HCT116 (cell line): ENCODE results near the gene HDAC8. TPM values are rescaled to one million over a fixed set of nuclear protein-coding genes. Genes with fewer than 3 reads are reported as not detected.

ENCODE experiments used
- ATAC-seq: fragments of 200-7000 bp; cut with Tn5 transposase; 2 replicates; pipeline ENCODE4 v1.9.1; 2020; ENCODE audit warnings: mild to moderate bottlenecking, moderate library complexity
- BruUV-seq: library from RNA; stranded (reverse); fragments of 400-500 nt; replicated peaks from 2 replicates; lab custom pipeline; 2021; lab: Mats Ljungman, UMichigan
- CTCF ChIA-PET: fragments of 300-600 bp; sonication (Branson Sonifier 250); formaldehyde crosslinking; loops from one replicate; lab custom pipeline; 2021; ENCODE audit warnings: antibody characterized with exemption; lab: Charles Lee
- POLR2A ChIA-PET: fragments of 300-600, 350-600 bp; sonication (Branson Sonifier 250); formaldehyde crosslinking; loops from one replicate; lab custom pipeline; 2021; ENCODE audit warnings: antibody characterized with exemption; lab: Charles Lee
- RAD21 ChIA-PET, 2 experiments: fragments of 300-600 bp; sonication (Branson Sonifier 250); formaldehyde crosslinking; loops; one replicate each; lab custom pipeline; 2023; ENCODE audit warnings: low total read pairs in 2 of 2; ENCODE audit not compliant: uncharacterized antibody in 2 of 2, unreplicated experiment in 2 of 2, low non-redundant PET in 1 of 2; lab: Charles Lee
- DNase-seq: peaks from one replicate; pipeline ENCODE4 v3.0.0-alpha.2; 2010; ENCODE audit warnings: low read depth, low spot score
- H2AFZ ChIP-seq: fragments of 200-600 bp; shearing (Covaris generic), sonication (generic); 2 replicates; pipeline ENCODE4 v1.6.1; 2017; ENCODE audit warnings: low read depth, mixed run types, mixed read lengths, antibody characterized with exemption, low read length; ENCODE audit not compliant: poor library complexity, severe bottlenecking
- H3K27ac ChIP-seq: 2 replicates; pipeline ENCODE4 v1.5.1; 2012; ENCODE audit warnings: low read depth, low read length
- H3K27me3 ChIP-seq: fragments of 200-600 bp; sonication (generic); 2 replicates; pipeline ENCODE4 v1.6.1; 2016; ENCODE audit warnings: mixed run types, low read length, mixed read lengths; ENCODE audit not compliant: insufficient read depth
- H3K36me3 ChIP-seq, 2 experiments: fragments of 200-500 bp in 1 of 2; fragments of 200-600 bp in 1 of 2; sonication (Bioruptor generic) in 1 of 2; sonication (generic) in 1 of 2; 2 replicates each; pipeline versions ENCODE4 v1.5.1 to v1.6.1; 2014 to 2016; ENCODE audit warnings: low read length in 2 of 2, inconsistent platforms in 1 of 2, mixed read lengths in 1 of 2, mixed run types in 1 of 2; ENCODE audit not compliant: insufficient read depth in 2 of 2, control insufficient read depth in 1 of 2
- H3K4me1 ChIP-seq, 2 experiments: fragments of 200-600 bp in 1 of 2; sonication (generic) in 1 of 2; 2 replicates each; pipeline versions ENCODE4 v1.5.1 to v1.6.1; 2012 to 2017; ENCODE audit warnings: low read length in 2 of 2, inconsistent platforms in 1 of 2, mild to moderate bottlenecking in 1 of 2, mixed read lengths in 1 of 2, mixed run types in 1 of 2, moderate library complexity in 1 of 2; ENCODE audit not compliant: insufficient read depth in 2 of 2, control insufficient read depth in 1 of 2
- H3K4me2 ChIP-seq: fragments of 200-600 bp; sonication (generic); 2 replicates; pipeline ENCODE4 v1.6.1; 2017; ENCODE audit warnings: mixed run types, low read length, mixed read lengths
- H3K4me3 ChIP-seq, 2 experiments: fragments of 200-600 bp in 1 of 2; sonication (generic) in 1 of 2; replicated peaks in 1 of 2; 2 replicates each; pipeline ENCODE4 v1.5.1; 2011 to 2016; ENCODE audit warnings: low read length in 2 of 2, control low read depth in 1 of 2, low read depth in 1 of 2, mild to moderate bottlenecking in 1 of 2, mixed read lengths in 1 of 2, mixed run types in 1 of 2
- H3K79me2 ChIP-seq: fragments of 200-600 bp; sonication (generic); 2 replicates; pipeline ENCODE4 v1.6.1; 2017; ENCODE audit warnings: mild to moderate bottlenecking, mixed run types, low read length, moderate library complexity, mixed read lengths; ENCODE audit not compliant: insufficient read depth
- H3K9ac ChIP-seq: fragments of 200-600 bp; sonication (generic); 2 replicates; pipeline ENCODE4 v1.6.1; 2016; ENCODE audit warnings: low read length, mixed read lengths
- H3K9me2 ChIP-seq: fragments of 200-600 bp; sonication (generic), shearing (Covaris generic); 2 replicates; pipeline ENCODE4 v1.6.1; 2017; ENCODE audit warnings: mixed run types, mild to moderate bottlenecking, moderate library complexity; ENCODE audit not compliant: insufficient read depth
- H3K9me3 ChIP-seq, 2 experiments: fragments of 200-500 bp in 1 of 2; fragments of 200-600 bp in 1 of 2; sonication (Bioruptor generic) in 1 of 2; sonication (generic) in 1 of 2; 2 replicates each; pipeline ENCODE4 v1.6.1; 2014 to 2017; ENCODE audit warnings: low read length in 2 of 2, mixed read lengths in 2 of 2, inconsistent platforms in 1 of 2, low read depth in 1 of 2, mild to moderate bottlenecking in 1 of 2, mixed run types in 1 of 2, moderate library complexity in 1 of 2; ENCODE audit not compliant: control insufficient read depth in 1 of 2, insufficient read depth in 1 of 2
- H4K20me1 ChIP-seq: fragments of 200-600 bp; sonication (generic), shearing (Covaris generic); 2 replicates; pipeline ENCODE4 v1.6.1; 2017; ENCODE audit warnings: mixed run types, mild to moderate bottlenecking, moderate library complexity; ENCODE audit not compliant: insufficient read depth
- CEBPB ChIP-seq: IDR thresholded peaks from 2 replicates; pipeline ENCODE4 v1.6.1; 2012; ENCODE audit warnings: low read depth
- EGR1 ChIP-seq: IDR thresholded peaks from 2 replicates; pipeline ENCODE4 v1.6.1; 2012; ENCODE audit warnings: low read depth
- EZH2phosphoT487 ChIP-seq: fragments of 200-600 bp; IDR thresholded peaks from 2 replicates; pipeline ENCODE4 v1.6.1; 2018; ENCODE audit warnings: antibody characterized with exemption, borderline replicate concordance
- POLR2AphosphoS5 ChIP-seq: IDR thresholded peaks from 2 replicates; pipeline ENCODE4 v1.6.1; 2011; ENCODE audit warnings: mild to moderate bottlenecking, low read depth, low read length, moderate library complexity
- SP1 ChIP-seq: IDR thresholded peaks from 2 replicates; pipeline ENCODE4 v1.6.1; 2012; ENCODE audit warnings: low read depth
- SRF ChIP-seq: IDR thresholded peaks from 2 replicates; pipeline ENCODE4 v1.6.1; 2012; ENCODE audit warnings: low read depth
- intact Hi-C: fragments of 100-400 bp; cut with micrococcal nuclease; formaldehyde crosslinking; loops from 2 replicates; pipeline ENCODE4 v1.10.0; 2022
- total RNA-seq: library from RNA; stranded (reverse); gene quantifications from one replicate; pipeline ENCODE4 v1.2.1, GENCODE V29; 2021; ENCODE audit not compliant: unreplicated experiment
- TF ChIP-seq, protein P1 (sequence below): IDR thresholded peaks from 2 replicates; pipeline ENCODE4 v1.6.1; 2012; ENCODE audit warnings: low read depth
- TF ChIP-seq, protein P2 (sequence below): IDR thresholded peaks from 2 replicates; pipeline ENCODE4 v1.6.1; 2011; ENCODE audit warnings: mild to moderate bottlenecking, low read length, moderate library complexity; ENCODE audit not compliant: insufficient replicate concordance; ENCODE audit errors: extremely low read depth

HDAC8 gene
- total RNA-seq, 1 experiment from 2014 or later = 24.1 TPM

DNA sequence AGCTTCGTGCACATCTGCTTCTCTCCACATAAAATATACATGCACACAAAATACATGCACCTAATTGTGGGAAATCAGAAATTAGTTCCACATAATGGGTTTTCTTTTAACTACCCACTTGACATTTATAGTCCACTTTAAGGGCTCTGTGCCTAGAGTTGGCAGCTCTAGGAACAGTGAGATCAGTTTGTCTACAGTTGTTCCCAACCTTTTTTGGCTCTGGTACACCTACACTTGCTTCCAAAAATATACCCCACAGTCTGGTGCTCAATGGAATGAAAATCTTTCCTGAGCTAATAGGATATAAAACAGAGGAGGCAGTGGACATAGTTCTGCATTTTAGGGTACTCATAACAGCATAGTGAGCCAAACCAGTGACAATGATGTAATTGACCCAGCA lies 36.1 kb downstream of the HDAC8 start:
- no peaks in the 10 kb centered on the region for H3K27me3 ChIP-seq
- H3K9me3 ChIP-seq = no peaks in the 10 kb centered on the region
- no peak overlapping the region for H3K9ac ChIP-seq
- H3K4me2 ChIP-seq = no peak overlapping the region
- no peak overlapping the region for H3K27ac ChIP-seq
- TF ChIP-seq CEBPB = no peak
- TF ChIP-seq SRF = no peak
- TF ChIP-seq, protein P1, sequence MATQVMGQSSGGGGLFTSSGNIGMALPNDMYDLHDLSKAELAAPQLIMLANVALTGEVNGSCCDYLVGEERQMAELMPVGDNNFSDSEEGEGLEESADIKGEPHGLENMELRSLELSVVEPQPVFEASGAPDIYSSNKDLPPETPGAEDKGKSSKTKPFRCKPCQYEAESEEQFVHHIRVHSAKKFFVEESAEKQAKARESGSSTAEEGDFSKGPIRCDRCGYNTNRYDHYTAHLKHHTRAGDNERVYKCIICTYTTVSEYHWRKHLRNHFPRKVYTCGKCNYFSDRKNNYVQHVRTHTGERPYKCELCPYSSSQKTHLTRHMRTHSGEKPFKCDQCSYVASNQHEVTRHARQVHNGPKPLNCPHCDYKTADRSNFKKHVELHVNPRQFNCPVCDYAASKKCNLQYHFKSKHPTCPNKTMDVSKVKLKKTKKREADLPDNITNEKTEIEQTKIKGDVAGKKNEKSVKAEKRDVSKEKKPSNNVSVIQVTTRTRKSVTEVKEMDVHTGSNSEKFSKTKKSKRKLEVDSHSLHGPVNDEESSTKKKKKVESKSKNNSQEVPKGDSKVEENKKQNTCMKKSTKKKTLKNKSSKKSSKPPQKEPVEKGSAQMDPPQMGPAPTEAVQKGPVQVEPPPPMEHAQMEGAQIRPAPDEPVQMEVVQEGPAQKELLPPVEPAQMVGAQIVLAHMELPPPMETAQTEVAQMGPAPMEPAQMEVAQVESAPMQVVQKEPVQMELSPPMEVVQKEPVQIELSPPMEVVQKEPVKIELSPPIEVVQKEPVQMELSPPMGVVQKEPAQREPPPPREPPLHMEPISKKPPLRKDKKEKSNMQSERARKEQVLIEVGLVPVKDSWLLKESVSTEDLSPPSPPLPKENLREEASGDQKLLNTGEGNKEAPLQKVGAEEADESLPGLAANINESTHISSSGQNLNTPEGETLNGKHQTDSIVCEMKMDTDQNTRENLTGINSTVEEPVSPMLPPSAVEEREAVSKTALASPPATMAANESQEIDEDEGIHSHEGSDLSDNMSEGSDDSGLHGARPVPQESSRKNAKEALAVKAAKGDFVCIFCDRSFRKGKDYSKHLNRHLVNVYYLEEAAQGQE = no peak
- TF ChIP-seq SP1 = no peak
- TF ChIP-seq, protein P2, sequence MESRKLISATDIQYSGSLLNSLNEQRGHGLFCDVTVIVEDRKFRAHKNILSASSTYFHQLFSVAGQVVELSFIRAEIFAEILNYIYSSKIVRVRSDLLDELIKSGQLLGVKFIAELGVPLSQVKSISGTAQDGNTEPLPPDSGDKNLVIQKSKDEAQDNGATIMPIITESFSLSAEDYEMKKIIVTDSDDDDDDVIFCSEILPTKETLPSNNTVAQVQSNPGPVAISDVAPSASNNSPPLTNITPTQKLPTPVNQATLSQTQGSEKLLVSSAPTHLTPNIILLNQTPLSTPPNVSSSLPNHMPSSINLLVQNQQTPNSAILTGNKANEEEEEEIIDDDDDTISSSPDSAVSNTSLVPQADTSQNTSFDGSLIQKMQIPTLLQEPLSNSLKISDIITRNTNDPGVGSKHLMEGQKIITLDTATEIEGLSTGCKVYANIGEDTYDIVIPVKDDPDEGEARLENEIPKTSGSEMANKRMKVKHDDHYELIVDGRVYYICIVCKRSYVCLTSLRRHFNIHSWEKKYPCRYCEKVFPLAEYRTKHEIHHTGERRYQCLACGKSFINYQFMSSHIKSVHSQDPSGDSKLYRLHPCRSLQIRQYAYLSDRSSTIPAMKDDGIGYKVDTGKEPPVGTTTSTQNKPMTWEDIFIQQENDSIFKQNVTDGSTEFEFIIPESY = no peak
- TF ChIP-seq POLR2AphosphoS5 = no peak
- TF ChIP-seq EZH2phosphoT487 = no peak
- TF ChIP-seq EGR1 = no peak
- no peaks in the 10 kb centered on the region for H3K9me2 ChIP-seq
- intact Hi-C loops = no loop called here
- no peaks in the 10 kb centered on the region; a peak in 1 of 4 replicates for H3K36me3 ChIP-seq
- no TSS peak for BruUV-seq
- no peak overlapping the region for H3K4me3 ChIP-seq
- no peak for DNase-seq
- H2AFZ ChIP-seq = no peak overlapping the region
- ChIA-PET POLR2A (no interaction called here), RAD21 (no interaction called here), CTCF (no interaction called here)
- no peaks in the 10 kb centered on the region for H4K20me1 ChIP-seq
- no peak for ATAC-seq
- no peaks in the 10 kb centered on the region for H3K79me2 ChIP-seq
- H3K4me1 ChIP-seq = no peaks in the 10 kb centered on the region
